ENCODE measurements around the gene GNG13.

GNG13 gene

DNA sequence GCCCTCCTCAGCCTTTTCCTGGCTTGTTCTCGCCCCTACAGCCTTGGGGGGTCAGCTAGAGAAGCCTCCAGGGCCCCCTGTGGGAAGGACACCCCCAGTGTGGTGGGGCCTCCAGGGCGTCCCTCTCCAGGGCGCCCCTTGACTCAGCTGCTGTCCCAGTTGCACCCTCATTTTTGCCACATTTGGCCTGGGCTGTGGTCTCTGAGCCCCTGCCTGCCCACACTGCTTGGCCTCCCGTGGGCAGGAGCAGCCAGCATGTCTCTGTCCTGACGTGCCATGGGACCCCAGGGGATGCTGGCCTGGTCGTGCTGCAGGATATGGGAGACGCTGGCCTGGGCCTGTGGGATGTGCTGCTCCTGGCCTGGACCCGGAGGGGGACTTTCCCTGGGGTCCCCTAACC is 7.1 kb downstream of the GNG13 start:
- DNase-seq: no peak

GRCh38 chr16:792221-792995 is 8.1 kb downstream of the GNG13 start:
- no peak for DNase-seq

DNA sequence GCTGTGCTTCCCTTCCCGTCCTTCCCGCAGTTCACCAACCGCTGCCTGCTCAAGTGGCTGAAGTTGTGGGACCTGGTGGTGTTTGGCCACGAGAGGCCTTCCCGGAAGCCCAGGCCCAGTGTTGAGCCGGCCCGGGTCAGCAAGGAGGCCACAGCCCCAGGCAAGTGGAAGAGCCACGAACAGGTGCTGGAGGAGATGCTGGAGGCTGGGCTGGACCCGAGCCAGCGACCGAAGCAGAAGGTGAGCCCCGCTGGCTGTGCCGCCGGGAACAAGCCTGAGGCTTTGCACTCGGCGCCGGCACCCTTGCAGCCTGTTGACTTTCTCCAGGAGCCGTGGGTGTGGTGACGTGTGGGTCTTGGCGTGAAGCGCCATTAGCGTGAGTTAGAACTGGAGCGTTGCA is 9.4 kb downstream of the GNG13 start:
- DNase-seq: no peak

GRCh38 chr16:790086-790485 is 10.4 kb downstream of the GNG13 start:
- no peak for DNase-seq

DNA sequence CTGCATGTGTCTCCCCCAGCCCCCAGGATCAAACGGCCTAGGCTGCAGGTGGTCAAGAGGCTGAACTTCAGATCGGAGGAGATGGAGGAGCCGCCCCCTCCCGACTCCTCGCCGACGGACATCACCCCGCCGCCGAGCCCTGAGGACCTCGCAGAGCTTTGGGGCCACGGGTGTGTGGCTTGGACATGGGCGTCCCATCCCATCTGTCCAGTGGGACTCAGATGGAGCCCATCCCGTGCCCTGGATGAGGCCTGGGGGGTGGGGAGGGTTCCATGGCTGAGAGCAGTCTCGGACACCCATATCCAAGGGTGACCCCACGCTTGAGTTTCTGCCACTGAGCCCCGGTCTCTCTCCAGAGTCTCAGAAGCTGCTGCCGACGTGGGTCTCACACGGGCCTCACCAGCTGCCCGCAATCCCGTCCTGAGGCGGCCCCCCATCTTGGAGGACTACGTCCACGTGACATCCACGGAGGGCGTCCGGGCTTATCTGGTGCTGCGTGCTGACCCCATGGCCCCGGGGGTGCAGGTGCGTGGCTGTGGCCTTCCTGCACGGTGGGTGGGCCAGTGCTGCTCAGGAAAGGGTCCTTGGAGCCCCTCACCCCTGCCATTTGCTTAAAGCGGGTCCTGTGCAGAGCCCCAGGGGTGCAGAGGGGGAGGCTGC is 11.2 kb downstream of the GNG13 start:
- no peak for DNase-seq

- peak; percentile 93 for DNase-seq
Measured at GRCh38 chr16:788399-789126, 12.0 kb downstream of the GNG13 start, which contains the start of gene CHTF18. TSS of gene CHTF18 (plus strand) at chr16:788620. CDS start at chr16:788685, 65 bp downstream.

- peak; percentile 27 for DNase-seq
Measured at GRCh38 chr16:787978-788398, 12.5 kb downstream of the GNG13 start, which contains the start of gene RPUSD1. TSS of gene RPUSD1 (minus strand) at chr16:788381. CDS start at chr16:787737, 644 bp downstream.

GRCh38 chr16:787321-787966 is 13.1 kb downstream of the GNG13 start:
- no peak for DNase-seq

- DNase-seq: peak; percentile 79
Measured at GRCh38 chr16:785563-786535, 14.7 kb downstream of the GNG13 start.

DNA sequence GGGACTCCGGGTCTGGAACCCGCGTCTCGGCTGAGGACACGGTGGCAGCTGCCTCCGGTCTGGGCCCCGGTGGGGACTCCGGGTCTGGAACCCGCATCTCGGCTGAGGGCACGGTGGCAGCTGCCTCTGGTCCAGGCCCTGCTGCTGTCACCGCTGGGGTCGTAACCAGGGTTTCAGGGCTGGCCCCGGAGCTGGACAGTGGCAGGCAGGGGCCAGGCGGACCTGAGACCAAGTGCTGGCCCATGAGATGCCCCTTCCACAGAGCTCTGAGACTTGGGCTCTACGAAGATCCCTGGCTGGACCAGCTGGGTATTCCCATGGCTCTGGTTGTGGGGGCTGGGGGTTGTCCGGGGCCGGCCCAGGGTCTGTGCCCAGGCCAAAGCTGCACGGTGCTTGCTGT is 16.1 kb downstream of the GNG13 start:
- no peak for DNase-seq

DNA sequence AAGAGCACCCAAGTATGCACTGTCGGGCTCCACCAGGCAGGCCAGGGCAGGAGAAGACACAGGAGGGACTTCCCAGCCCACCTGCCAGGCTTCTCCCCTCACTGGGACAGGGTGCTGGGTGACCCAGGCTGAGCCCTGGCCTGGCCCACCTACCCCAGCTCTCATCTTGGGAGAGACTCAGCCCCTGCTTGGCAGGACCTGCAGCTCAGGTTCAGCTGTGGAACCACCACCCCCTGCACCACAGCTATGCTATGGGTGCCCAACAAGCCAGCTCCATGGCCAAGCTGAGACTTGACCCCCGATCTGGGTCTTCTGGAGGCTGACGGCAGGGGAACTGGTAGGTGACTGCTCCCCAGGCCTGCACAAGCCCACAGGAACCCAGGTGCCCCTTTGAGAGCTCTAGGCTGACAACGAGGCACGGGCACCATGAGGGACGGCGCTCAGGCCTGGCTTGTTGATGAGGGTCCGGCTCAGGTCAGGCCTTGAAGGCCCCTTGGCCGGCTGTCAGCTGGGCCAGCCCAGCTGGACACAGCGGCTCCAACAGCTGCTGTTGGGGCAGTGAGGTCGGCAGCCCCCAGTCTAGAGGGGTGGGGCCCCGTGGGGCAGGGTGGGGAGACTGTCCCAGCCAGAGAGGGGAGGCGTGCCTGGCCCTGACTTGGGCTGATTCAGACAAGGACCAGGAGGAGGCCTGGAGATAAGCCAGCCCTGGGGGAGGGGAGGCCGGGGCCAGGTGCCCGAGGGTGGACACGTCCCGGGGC is 17.0 kb downstream of the GNG13 start:
- no peak for DNase-seq

GRCh38 chr16:782766-783403 is 17.6 kb downstream of the GNG13 start:
- DNase-seq: no peak

- no peak for DNase-seq
Measured at GRCh38 chr16:782258-782657, 18.3 kb downstream of the GNG13 start.

GRCh38 chr16:781346-782010 is 19.1 kb downstream of the GNG13 start:
- DNase-seq: no peak

GRCh38 chr16:780296-780695 is 20.2 kb downstream of the GNG13 start:
- no peak for DNase-seq

- no peak for DNase-seq
Measured at GRCh38 chr16:779561-779960, 21.0 kb downstream of the GNG13 start.

DNA sequence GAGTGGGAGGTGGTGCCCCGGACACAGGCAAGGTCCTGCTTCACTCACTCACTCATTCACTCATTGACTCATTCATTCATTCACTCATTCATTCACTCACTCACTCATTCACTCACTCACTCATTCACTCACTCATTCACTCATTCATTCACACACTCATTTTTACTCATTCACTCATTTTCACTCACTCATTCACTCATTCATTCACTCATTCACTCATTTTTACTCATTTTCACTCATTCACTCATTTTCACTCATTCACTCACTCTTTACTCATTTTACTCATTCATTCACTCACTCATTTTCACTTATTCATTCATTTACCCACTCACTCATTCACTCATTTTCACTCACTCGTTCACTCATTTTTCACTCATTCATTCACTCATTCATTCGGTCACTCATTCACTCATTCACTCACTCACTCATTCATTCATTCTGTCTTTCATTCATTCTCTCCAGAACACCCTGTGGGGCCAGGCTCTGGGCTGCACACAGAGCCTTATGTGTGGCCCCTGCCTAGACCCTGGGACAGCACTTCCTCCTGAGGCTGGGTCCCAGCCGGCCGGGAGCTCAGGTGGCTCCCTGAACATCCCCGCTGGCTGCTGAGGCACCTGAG is 21.5 kb downstream of the GNG13 start:
- no peak for DNase-seq

DNA sequence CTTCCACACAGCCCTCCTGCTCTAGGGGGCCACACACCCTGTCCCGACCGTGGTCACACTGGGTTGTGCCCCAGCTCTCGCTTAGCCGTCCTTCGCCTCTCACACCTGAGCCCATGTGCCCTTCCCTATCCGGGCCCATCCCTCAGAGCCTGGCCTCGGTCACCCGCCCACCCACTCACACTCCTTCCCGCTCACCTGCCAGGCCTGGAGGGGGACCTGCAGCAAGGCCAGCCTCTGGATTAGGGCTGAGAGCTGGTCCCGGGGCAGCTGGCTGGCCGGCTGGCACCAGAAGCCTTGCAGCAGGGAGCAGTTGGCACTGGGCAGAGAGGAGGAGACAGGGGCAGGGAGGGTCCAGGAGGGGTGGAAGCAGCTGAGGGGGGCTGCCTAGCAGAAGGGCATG is 22.1 kb downstream of the GNG13 start:
- no peak for DNase-seq

- no peak for DNase-seq
Measured at GRCh38 chr16:777826-778225, 22.7 kb downstream of the GNG13 start.

DNA sequence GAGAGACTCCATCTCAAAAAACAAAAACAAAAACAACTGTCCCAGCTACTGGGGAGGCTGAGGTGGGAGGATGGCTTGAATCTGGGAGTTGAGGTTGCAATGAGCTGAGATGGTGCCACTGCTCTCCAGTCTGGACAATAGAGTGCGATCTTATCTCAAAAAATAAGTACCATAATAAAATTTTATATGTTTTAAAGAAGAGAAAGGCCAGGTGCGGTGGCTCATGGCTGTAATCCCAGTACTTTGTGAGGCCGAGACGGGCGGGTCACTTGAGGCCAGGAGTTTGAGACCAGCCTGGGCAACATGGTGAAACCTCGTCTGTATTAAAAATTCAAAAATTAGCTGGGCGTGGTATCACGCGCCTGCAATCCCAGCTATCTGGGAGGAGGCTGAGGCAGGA is 23.7 kb downstream of the GNG13 start:
- no peak for DNase-seq
